ENCODE results near the gene MRPS11.
"Not testable (repeated sequence)": the region's sequence is repeated elsewhere in the genome, so short reads cannot be mapped to it uniquely, and the experiment has no call there.

MRPS11 gene

DNA sequence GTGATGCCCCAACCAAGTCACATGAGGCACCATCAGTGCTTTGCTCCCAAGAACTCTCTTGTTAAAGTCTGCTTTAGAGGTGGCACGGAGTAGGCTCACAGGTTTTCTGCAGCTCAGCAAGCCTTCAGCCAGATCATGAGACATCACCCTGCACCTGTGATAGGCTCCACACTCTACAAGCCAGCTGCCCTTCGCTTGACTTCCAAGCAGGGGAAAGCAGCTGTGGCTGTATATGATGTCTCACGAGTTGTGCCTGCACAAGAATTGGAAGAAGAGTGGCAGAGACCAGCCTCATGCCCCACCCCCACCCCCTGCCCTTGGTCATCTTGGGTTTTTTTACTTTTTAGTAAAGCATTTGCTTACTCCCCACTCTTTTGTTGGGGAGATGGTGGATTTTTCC is 22.5 kb downstream of the MRPS11 start:
- DNase-seq (ENCODE audit: low spot score) = no peak

DNA sequence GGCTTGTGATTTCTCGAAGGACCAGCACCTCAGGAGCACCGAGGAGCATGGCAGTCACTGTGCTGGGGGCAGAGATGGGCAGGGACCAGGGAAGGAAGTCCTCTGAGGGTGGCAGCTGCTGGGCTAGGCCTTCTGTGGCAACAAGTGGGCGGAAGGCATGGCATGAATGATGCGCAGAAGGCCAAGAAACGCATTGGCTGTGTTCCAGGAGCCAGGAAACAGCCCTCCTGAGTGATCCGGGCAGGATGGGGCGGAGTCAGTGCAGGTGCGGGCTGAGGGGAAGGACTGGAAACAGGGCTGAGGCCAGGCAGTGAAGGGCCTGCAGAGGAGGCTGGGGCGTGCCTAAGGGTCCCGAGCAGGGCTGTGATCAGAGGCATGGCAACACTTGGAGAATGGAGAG is 23.6 kb downstream of the MRPS11 start:
- no peak for DNase-seq (ENCODE audit: low spot score)

DNA sequence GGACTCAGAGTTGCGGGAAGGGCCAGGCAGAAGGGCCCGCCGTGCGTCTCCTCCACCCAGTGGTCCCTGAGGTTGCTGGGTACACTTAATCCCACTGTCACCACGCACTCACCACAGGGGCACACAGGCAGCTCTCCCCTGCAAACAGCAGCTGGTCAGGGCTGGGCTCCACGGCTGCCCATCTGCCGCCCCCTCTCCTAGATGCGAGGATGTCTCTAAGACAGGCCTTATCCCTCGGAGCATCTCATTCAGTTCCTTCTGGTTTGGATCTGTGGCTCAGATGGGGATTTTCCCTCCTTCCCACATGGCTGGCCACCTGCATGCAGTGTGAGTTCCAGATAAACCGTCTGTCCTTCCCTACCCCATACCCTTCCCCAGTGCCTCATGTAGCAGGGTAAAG is 26.3 kb downstream of the MRPS11 start:
- no peak for DNase-seq (ENCODE audit: low spot score)

DNA sequence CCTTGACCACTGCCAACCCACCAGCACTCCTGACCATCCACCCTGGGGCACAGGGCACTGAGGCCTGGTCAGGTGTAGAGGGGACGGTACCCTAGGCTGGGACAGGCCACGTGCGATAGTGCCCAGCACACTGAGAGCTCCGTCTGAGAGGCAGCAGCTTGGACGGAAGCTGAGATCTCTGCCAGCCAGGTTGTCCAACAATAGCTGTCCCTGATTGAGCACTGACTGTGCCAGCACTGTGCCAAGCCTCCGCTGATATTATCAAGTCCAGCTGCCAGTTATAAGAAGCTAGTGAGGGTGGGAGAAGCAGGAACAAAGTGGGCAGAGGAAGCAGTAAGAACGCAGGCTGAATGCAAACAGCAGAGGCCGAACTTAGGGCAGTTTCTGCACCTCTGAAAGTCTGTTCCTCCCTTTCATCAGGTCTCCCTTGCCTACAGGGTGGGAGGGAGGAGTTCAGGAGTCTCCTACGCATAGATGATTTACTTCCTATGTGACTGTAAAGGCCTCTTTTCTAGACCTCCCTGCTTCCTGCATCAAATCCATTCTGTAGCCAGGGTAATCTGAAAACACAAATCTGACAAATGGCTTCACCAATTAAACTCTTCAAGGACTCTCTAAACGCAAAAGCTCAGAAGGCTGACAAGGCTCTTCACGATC is 29.7 kb downstream of the MRPS11 start:
- no peak for DNase-seq (ENCODE audit: low spot score)

DNA sequence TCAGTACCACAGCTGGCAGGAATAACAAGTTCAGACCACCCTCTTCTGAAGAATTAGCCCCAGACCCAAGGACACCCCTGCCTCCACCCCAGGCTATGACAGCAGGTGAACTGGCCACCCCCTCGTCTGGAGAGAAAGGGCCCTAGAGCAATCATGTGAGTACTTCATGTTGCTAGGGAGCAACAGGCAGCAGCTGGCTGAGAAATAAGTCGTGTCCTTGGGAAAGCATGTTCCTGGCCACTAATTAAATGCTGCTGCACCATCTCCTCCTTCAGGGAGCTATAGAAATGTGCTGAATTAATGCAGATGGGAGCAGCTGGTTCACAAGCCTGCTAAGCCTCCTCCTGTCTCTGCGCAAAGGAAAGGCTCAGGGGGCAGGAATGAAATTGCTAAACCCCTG is 31.5 kb downstream of the MRPS11 start:
- no peak for DNase-seq (ENCODE audit: low spot score)

DNA sequence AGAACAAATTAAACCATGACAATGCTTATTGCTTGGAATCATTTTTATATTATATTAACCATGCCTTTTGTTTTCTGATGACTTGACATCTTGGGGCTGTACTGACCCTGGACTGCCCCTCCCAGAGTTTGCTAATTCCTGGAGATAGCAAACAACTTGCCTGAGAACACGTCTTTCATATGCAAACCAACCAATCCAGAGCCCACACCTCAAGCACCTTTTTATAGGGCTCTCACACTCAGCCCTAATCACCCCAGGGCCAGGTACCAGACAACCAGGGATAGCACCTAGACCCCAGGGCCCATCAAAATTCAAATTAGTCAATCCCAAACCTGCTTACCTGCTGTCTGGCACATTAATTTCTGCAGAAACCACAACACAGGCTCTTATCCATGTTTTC is 36.9 kb downstream of the MRPS11 start:
- DNase-seq (ENCODE audit: low spot score) = no peak

DNA sequence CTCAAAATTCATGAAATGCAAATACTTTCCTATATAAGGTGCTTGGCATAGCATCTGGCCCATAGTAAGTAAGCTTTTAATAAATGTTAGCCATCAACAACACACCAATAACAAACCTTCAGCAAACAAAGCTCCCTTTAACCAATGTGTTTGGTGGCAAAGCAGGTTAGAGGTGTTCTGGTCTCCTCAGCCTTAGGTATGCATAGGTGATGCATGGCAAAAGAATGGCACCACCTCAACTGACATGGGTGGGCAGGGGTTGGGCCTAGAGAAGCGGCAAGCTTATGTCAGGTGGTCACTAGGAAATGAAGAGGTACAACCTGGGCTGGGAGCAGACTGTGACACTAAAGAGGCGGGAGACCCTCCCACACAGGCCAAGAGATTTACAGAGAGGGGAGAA is 38.2 kb downstream of the MRPS11 start:
- no peak for DNase-seq (ENCODE audit: low spot score)

DNA sequence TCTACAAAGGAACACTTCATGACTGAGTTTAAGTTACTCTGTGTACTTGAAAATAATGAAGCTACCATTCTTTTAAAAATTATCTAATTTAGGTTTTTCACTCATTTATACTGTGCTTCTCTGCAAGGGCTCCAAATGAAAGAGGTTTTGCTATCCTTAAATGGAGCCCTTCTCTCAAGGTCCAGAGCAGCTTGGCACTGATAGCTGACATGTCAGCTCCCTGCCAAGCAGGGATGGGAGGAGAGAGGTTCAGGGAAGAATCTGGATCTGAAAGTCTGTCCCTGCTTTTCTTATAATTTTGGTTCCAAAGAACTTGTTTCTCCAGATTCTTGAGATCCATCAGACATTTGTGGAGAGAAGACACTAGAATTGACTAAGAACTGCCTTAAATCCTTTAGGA is 39.1 kb downstream of the MRPS11 start:
- no peak for DNase-seq (ENCODE audit: low spot score)

DNA sequence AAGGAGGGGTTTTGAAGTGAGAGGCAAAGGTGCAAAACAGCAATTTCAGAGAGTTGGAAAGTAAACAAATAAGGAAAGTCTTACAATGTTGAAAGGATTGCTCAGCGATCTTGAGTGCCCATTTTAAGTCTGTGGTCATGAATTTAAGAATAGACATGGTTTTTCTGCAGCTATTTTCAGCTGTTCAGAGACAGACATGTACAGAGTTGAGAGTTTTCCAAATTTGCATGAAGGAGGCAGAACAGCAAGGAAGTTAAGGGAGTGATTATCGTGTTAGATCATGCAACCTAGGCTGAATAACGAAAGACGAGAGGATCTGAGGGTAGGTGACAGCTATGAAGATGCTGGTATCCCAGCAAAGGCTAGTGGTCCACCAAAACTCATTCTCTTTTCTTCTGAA is 41.8 kb downstream of the MRPS11 start:
- DNase-seq (ENCODE audit: low spot score) = no peak

DNA sequence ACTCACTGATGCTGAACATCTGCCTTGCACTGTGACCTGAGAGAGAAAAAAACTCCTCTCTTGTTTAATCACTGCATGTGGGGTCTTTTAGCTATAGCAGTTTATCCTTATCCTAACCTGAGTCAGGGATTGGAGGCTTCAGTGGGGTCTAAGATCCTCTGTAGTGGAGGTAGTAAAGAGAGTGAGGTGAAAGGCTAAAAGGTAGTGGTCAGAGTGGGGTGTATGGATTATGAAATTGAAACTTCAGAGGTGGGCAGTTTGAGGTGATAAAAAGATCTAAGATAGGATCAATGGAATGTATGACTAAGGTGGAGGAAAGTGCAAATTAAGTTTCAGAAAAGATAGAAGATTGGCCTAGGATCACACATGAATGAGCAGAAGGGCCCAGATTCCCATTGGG is 42.5 kb downstream of the MRPS11 start:
- no peak for DNase-seq (ENCODE audit: low spot score)

DNA sequence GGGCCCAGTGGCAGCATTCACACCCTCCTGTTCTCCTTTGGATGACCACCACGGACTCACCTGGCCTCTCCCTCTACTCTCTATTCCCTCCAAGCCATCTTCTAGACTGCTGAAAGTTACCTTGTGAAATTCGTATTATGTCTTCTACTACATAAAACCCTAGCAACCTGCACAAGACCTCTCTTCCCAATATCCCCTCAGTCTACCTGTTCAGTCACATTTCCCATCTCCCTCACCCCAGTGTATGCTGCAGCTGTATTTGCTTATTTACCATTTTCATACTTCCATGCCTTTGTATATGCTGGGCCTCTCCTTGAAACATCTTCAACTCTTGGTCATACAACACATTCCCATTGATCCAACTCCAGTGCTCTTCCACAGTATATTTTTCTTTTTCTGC is 43.7 kb downstream of the MRPS11 start:
- DNase-seq (ENCODE audit: low spot score) = no peak

DNA sequence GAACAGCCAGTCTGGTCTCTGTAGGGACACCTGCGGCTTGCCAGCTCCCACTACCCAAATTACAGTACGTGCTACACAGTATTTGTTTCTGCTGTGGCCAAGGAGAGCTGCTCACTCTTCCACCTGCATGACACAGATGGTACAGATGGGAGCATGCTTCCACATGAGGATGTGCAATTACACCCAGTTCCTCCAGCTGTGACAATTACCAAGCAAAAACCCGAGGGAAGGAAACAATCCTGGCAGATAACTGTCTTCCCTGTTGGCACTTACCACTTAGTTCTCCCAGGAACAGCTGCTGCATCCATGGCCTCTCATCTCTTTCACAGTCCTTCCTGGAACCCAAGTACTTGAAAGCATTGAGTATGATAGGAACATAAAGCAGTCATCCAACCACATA is 44.6 kb downstream of the MRPS11 start:
- DNase-seq (ENCODE audit: low spot score) = no peak

DNA sequence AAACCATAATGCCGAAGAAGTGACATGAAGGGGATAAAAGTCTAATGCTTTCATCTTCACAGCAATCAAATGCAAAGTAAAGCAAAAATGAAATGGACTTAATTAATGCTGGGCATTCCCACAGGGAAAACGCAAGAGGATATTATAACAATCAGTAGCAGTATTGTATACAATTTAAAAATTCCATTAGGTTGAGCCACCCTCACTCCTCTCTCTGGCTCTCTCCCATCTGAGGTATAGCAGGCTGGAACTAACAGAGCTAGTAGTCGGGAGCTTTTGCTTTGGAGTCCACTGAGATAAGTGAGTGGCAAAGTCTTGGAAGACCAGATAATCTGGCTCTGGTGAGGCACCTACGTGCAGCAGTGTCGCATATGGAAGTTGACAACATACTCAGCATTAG is 45.1 kb downstream of the MRPS11 start:
- DNase-seq (ENCODE audit: low spot score) = no peak

DNA sequence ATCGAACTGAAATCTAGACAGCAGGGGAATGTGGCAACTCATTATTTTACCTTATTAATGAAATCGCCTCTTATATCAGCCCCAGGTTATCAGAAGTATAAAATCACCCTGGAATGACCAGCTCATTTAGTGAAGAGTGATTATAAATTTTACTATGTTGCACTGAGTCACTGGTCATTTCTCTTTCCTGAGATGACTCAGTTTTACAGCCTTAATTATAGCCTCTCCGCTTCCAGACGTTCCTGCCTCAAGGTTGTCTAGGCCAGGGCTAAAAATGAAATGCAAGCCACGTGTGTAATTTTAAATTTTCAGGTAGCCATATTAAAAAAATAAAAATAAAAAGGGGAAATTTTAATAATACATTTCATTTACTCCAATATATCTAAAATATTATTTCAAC is 45.7 kb downstream of the MRPS11 start:
- DNase-seq (ENCODE audit: low spot score) = no peak

DNA sequence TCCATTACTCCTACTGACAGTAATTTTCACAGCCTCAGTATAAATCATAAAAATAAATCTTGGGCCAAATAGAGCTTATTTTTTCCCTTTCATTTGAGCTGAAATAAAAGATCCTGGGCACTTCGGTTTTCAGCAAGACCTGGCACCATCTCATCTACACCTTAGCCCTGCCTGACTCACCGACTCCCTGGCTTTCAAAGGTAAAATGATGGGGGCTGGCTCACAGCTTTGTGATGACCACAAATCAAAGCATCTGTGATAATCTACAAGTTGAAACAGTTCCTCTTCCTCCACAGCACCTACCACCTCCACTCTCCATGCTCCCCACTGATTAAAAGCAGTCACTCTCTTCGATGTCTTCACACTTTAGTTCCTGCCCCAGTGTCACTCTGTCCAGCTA is 51.4 kb downstream of the MRPS11 start:
- DNase-seq (ENCODE audit: low spot score) = no peak

DNA sequence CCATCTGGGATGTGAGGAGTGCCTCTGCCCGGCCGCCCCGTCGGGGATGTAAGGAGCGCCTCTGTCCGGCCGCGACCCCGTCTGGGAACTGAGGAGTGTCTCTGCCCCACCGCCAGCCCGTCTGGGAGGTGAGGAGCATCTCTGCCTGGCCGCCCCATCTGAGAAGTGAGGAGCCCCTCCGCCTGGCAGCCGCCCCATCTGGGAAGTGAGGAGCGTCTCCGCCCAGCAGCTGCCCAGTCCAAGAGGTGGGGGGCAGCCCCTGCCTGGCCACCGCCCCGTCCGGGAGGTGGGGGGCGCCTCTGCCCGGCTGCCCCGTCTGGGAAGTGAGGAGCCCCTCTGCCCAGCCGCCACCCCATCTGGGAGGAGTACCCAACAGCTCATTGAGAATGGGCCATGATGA is 56.6 kb downstream of the MRPS11 start:
- not testable (repeated sequence) for DNase-seq (ENCODE audit: low spot score)

DNA sequence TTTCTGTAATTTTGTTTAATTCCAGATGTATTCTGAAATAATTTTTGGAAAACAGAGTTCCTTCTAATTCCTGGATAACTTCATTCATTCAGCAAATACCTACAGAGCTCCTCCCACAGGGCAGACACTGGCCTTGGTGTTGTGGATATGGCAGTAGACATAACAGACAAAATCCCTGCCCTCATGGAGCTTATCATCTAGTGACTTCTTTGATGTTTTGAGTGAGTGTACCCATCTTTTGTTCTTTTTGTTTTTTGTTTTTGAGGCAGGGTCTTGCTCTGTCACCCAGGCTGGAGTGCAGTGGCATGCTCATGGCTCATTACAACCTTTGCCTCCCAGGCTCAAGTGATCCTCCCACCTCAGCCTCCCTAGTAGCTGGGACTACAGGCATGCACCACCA is 57.9 kb downstream of the MRPS11 start:
- DNase-seq (ENCODE audit: low spot score) = no peak

DNA sequence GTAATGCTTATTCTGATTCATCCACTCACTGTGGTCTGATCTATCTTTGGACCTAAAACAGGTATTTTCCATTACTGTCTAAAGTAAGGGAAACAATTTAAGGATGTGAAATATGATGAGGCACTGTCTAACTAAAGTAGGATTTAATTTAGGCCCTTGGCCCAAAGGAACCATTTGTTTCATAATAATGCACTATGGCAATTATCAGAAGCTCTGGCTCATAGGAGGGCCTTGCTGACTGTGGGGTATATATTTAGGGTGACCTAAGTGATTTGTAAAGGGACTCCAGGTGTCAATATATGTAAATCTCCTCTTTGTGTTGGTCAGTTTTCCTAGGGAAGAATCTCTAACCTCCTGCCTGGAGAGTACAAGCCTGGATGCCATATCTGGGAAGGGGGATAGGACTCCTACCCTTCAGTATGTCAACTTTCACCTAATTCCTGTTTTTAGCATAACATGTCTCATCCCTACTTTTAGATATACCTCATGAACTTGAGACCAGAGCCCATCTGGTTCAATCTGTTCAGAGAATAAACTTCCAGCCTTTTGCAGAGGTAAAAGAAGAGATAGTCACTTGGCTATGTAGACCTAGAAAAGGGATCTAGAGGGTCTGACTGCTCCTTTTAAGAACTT is 58.9 kb downstream of the MRPS11 start:
- no peak for DNase-seq (ENCODE audit: low spot score)

DNA sequence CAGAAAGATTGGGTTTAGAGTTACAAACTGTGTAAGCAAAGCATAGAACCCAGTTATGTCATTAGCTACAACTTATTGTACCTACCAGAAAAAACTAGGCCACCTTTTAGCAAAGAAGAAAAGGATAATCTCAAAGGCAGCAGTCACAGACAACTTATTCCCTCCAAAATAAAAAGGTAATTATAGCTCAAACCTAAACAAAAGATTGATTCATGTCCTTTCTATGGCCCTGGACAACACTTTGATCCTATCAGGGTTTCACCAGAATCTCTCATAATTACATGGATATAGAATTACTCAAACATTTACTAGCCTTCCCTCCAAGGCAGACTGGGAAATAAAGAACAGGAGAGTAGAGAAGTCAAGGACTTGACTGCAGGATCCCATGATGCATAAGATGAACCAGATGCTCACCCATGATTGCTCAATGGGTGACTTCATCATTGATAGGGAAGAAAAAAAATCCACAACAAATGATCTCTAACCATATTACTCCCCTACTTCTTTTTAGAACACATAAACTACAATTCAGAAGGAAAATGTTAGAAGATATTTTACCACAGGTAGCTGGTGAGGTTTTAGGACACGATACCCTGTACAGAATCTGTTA is 61.6 kb downstream of the MRPS11 start:
- DNase-seq (ENCODE audit: low spot score) = no peak
